GM10248 (cell line): Measurements from ENCODE around the gene LGI2.

ENCODE experiments used
- CTCF ChIA-PET: fragments of 300-600 bp; sonication (Branson Sonifier 250); formaldehyde crosslinking; extraction: SDS; loops from one replicate; lab custom pipeline; 2021; ENCODE audit warnings: antibody characterized with exemption; lab: Yijun Ruan, JAX
- POLR2A ChIA-PET: fragments of 350-650 bp; sonication (Branson Sonifier 250); formaldehyde crosslinking; extraction: SDS; loops from one replicate; lab custom pipeline; 2020; ENCODE audit warnings: antibody characterized with exemption; lab: Yijun Ruan, JAX
- DNase-seq: peaks from one replicate; pipeline ENCODE4 v3.0.0; 2012; ENCODE audit errors: extremely low spot score
- TF ChIP-seq, protein P1 (sequence below): IDR thresholded peaks from 2 replicates; pipeline ENCODE4 v1.5.1; 2012; ENCODE audit warnings: mild to moderate bottlenecking, low read depth; ENCODE audit errors: extremely low read depth, missing control alignments, control extremely low read depth

LGI2 gene, protein sequence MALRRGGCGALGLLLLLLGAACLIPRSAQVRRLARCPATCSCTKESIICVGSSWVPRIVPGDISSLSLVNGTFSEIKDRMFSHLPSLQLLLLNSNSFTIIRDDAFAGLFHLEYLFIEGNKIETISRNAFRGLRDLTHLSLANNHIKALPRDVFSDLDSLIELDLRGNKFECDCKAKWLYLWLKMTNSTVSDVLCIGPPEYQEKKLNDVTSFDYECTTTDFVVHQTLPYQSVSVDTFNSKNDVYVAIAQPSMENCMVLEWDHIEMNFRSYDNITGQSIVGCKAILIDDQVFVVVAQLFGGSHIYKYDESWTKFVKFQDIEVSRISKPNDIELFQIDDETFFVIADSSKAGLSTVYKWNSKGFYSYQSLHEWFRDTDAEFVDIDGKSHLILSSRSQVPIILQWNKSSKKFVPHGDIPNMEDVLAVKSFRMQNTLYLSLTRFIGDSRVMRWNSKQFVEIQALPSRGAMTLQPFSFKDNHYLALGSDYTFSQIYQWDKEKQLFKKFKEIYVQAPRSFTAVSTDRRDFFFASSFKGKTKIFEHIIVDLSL

DNA sequence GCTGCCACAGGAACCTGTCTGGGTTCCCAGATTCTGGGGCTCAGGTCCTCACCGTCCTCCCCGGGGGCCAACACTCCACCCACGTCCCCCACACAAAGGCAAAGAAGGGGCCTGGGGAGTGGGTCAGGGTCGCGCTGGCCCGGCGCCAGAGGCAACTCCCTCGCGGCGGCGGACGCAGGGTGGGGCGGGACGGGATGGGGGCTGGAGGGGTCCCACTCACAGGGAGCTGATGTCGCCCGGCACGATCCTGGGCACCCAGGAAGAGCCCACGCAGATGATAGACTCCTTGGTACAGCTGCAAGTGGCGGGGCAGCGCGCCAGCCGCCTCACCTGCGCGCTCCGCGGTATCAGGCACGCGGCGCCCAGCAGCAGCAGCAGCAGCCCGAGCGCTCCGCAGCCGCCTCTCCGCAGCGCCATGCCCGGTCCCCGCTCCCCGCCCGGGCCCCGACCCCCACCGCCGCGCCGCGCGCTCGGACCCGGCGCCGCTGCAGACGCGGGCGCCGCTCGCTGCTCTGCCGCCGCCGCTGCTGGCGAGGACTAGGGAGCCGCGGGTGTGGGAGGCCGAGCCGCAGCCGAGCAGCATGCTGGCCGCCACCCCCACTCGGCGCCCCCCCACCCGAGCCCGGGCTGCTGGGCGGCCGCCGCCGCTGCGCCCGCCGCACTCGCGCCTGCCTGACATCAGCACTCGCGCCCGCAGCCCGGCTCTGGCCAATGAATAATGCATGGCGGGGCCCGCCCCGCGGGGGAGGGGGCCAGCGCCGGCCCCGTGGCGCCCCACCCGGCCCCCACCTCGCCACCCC is at the start of gene LGI2:
LGI2 (minus strand) TSS at position 670 of the 800 bp plus-strand sequence; CDS start at position 417, 253 bp downstream.
- ChIA-PET CTCF (no interaction called here), POLR2A (no interaction called here)

DNA sequence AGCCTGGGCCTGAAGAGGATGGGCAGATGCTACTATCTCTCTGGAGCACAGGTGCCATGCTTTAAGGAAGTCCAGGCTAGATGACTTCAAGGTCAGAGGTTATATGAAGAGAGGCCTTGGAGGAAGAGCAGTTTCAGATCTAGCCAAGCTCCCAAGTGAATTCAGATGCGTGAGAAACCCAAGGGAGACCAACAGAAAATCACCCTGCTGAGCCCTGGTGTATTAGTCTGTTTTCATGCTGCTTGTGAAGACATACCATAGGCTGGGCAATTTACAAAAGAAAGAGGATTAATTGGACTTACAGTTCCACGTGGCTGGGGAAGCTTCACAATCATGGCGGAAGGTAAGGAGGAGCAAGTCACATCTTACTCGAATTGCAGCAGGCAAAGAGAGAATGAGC is 47.8 kb upstream of the LGI2 start:
- ChIA-PET CTCF (interaction anchor here (0.8 kb wide), 1 partner anchor 9 kb away, joined by 3 read pairs; no protein-coding TSS in a partner anchor), POLR2A (no interaction called here)
- TF ChIP-seq, protein P1, sequence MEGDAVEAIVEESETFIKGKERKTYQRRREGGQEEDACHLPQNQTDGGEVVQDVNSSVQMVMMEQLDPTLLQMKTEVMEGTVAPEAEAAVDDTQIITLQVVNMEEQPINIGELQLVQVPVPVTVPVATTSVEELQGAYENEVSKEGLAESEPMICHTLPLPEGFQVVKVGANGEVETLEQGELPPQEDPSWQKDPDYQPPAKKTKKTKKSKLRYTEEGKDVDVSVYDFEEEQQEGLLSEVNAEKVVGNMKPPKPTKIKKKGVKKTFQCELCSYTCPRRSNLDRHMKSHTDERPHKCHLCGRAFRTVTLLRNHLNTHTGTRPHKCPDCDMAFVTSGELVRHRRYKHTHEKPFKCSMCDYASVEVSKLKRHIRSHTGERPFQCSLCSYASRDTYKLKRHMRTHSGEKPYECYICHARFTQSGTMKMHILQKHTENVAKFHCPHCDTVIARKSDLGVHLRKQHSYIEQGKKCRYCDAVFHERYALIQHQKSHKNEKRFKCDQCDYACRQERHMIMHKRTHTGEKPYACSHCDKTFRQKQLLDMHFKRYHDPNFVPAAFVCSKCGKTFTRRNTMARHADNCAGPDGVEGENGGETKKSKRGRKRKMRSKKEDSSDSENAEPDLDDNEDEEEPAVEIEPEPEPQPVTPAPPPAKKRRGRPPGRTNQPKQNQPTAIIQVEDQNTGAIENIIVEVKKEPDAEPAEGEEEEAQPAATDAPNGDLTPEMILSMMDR, result no peak
- DNase-seq, result no peak

More for the DNA sequence above, at the start of gene LGI2:
- TF ChIP-seq, protein P1, result no peak
- DNase-seq, result peak; percentile 24

DNA sequence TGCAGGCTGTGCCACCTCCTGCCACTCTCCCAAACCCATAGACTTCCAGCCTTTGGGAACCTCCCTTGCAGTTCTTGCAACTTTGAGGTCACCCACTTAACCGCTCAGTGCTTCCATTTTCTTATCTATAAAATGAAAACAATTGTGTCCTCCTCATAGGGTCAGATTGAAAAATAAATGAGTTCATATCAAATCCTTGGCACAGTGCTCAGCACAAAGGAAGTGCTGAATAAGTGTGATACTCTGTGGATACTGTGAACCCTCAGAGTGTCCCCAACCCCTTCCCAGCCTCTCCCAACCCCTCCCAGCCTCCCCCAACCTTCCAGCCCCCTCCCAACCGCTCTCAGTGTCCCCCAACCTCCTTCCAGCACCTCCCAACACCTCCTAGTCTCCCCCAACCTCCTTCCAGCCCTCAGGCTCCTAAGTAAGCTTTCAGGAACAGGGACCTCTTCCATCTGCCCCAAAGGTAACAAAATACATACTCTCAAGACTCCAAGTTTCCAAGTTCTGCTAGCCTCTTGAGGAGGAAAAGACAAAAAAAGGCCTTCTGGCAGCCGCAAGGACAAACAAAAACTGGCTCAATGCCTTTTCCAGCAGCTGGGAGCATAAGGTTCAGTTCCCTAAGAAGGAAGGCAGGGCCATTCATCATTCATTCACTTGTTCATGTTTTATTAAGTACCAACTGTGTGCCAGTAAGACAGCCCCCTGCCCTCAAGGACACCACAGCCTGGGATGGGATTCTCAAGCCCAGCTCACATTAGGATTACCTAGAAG is 46.1 kb upstream of the LGI2 start:
- POLR2A ChIA-PET, result no interaction called here
- CTCF ChIA-PET, result no interaction called here

DNA sequence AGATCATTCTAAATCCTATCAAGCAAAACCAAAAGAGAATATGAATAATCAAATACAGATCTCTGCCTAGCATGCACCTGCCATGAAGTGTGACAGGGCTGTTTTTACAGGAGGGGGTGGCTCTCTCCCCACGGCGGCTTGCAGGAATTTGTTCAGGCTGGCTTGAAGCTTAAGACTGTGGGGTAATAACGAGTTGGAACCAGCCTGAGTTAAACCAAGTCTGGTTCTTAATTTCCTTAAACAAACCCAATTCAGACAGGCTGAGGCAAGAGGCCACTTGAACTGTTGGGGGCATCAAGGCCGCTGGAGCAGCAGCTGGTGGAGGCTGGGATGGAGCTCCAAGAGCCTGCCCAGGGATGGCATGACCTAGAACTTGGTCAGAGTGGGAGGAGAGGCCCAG is 45.1 kb upstream of the LGI2 start:
- ChIA-PET POLR2A (no interaction called here), CTCF (no interaction called here)
- no peak for DNase-seq
- TF ChIP-seq, protein P1, result no peak

More for the DNA sequence above, 46.1 kb upstream of the LGI2 start:
- TF ChIP-seq, protein P1, result no peak
- no peak for DNase-seq

DNA sequence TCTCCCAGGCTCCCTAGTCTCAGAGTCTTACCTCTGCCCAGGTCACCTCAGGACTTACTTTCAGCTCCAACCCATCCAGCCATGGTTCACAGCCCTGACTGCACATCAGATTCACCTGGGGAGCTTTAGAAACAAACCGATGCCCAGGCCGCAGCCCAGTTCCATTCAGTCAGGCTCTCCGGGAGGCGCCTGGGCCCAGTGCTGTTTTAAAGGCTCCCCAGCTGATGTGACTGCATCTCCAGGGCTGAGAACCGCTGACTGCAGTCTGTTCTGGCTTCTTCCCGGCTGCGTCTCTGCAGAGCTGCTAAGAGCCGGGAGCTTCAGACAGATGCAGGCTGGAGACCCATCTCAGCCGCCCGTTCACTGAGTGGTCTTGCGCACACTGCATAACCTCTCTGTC is 44.4 kb upstream of the LGI2 start:
- TF ChIP-seq, protein P1, result no peak
- no peak for DNase-seq
- ChIA-PET CTCF (no interaction called here), POLR2A (no interaction called here)

DNA sequence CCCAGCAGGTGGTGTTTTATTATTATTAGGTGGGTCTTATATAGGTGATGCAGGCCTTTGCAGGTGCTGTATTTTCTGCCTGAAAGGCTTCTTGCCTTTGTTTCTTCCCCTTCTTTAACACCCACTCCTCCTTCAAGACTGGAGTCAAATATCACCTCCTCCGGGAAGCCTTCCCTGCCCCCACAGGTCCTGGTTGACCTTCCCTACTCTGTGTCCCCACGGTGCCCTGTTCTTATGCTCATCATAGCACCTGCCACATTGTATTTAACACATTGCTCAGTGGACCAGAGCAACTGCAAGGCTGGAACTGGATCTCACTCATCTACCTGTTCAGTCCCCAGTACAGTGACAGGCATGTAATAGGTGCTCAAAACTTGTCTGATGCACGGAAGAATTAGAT is 39.8 kb upstream of the LGI2 start:
- DNase-seq, result no peak
- TF ChIP-seq, protein P1, result no peak
- ChIA-PET POLR2A (no interaction called here), CTCF (no interaction called here)
